ENCODE results near the gene MST1R.

The MST1R gene

GRCh38 chr3:49877716-49878115, 26.0 kb downstream of the MST1R start:
- no peak for DNase-seq (ENCODE audit: low read depth)

DNA sequence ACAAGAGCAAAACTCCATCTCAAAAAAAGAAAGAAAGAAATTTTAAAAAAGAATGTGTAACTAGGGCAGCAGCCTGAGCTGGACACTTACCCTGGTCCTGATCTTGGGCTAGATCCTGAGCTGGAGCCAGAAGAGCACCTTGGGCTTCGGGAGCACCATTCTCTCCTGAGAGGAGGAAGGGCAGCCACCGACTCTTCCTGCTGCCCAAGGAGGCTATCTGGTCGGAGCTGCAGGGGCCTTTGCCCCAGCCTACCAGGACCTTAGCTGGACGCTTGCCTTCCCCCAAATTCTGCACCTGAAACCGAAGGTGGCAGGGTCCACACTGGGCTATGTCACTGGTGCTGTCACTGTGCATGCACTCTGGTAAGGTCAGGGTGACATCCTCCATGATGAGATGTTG, 27.1 kb downstream of the MST1R start:
- no peak for DNase-seq (ENCODE audit: low read depth)

DNA sequence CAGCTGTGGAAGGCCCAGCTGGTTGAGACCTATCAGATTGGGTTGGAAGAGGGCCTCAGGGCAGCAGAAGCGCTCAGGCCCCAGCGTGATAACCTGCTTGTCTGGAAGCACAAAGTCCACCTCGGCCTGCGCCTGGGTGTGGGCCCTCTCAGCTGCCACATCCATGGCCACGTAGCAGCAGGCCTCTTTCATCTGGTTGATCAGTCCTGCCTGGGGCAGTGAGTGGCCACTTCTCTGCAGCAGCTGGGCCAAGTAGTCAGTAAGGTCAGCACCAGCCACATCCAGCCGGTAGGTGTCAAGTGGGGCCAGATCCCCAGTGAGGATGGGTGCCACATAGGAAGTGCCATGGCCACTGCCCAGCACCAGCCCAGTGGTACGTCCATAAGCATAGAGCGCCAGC, 30.1 kb downstream of the MST1R start:
- no peak for DNase-seq (ENCODE audit: low read depth)

DNA sequence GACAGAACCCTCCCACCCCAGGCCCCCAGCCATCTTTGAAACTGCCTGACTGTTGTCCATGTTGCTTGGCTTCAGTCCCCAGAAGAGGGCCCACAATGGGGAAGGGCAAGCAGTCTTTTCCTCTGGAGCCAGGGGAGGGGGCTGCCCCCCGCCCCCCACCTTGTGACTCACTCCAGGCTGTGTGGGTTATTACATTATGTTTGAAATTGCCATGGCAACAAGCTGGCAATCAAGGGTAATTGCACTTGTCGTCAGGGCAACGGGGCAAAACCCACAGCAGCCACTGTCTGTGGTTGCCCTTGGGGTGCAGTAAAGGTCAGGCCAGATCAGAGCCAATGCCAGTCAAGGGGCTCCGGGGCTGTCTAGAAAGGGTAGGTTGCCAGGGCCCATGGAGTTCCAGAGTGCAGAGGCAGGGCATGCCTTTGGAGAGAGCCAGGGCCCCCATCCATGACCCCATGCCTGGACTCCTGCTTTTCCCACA, 30.8 kb downstream of the MST1R start:
- peak; percentile 20 for DNase-seq (ENCODE audit: low read depth)

DNA sequence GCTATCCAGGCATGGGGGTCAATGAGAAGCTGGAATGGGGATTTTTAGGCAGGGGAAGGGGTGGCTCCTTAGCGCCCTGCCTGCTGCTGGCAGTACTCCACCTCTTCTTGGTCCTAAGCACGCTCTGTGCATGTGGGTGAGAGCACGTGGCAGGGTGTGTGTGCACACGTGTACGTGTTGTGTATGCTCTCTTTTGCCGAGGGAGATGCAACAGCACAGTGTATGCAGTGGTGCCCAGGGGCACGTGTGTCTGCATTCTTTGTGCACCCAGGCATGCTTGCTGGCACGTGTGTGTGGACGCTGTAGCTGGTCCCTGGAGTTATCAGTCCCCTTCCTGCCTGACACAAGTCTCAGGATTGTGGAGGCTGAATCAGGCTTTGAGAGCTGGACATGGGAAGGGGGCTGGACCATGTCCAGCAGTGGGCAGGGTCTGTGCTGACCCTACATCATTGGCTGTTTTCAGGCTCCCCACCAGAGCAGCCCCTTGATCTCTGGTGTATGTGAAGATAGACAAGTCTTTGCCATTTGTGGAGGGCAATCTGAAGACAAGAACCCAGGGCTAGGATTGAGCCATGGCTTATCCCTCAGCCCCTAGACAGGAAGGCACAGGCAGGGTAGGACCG, 32.0 kb downstream of the MST1R start:
- DNase-seq (ENCODE audit: low read depth) = no peak

DNA sequence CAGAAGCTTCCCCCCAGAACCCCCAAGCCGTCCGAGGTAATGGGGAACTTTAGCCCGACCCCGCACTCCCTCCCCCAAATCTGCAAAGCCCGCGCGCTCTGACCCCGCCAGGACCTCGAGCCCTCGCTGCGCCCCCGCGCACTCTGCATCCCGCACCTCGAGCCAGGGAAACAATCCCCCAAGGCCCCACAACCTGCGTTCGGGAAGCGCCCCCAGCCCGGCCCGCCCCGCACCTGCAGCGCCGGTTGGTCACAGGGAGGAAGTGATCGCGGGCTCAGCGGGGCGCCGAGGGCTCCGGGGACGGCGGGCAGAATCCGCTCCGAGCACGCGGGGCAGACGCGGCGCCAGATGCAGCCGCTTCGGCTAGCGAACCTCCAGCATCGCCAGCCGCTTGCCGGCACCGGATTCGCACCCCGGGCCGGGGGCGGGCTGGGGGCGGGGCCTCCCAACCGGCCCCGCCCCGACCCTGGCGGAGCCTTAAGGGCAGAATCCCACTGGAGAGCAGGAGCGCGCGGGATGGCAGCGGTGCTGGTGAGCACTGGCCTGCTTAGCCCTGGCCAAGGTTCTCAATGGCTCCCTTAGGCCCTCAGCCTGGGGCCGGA, 34.0 kb downstream of the MST1R start, which contains the start of gene CAMKV:
Gene CAMKV (minus strand): TSS at position 382 of the 602 bp plus-strand sequence. CDS start 7,518 bp downstream, outside the sequence.
- peak; percentile 45 for DNase-seq (ENCODE audit: low read depth)

- DNase-seq (ENCODE audit: low read depth) = no peak
Observed at GRCh38 chr3:49868862-49869466, 34.7 kb downstream of the MST1R start.

- no peak for DNase-seq (ENCODE audit: low read depth)
Observed at GRCh38 chr3:49867871-49868321, 35.8 kb downstream of the MST1R start.

DNA sequence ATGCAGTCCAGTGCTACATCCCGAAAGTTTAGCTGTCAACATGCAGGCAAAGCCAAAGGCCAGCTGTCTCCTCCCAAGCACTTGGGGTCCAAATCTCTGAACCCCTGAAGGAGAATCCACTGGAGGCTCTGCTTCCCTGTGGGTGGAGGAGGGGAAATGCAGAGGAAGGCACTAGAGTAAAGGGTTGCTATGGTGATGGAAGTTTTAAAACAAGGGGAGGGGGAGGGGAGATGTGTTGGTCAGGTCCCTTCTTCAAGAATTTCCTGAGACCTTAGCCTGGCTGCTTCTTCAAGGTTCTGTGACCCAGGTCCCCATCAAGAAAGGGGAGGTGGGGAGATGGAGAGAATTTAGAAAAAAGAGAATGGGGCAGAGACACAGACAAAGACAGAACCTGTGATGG, 36.3 kb downstream of the MST1R start:
- no peak for DNase-seq (ENCODE audit: low read depth)

DNA sequence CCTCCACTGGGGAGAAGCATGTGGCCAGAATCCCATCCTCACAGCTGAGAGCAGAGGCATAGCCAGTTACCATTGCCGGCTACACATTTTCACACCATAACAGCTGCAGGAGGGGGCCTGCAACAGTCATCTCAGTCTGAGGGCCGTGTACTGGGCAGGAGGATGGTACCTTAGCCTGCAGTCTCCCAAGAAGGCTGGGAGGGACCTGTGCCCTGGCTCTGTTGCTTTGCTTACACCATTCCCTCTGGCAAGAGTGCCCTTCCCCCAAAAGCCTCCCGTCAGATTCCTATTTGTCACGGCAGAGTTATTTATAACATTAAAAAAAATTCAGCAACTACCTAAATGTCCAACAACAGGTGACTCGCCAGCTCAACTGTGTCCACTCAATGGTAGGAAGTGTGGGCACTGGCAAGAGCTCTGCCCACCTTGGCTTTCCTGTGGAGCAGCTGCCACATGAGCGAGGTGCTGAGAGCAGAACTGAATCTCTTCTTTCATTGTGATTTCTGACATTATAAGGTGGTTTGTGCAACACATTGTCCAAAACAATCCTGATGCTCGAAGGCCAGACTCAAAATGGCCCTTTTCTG, 38.4 kb downstream of the MST1R start:
- no peak for DNase-seq (ENCODE audit: low read depth)

- no peak for DNase-seq (ENCODE audit: low read depth)
Observed at GRCh38 chr3:49864505-49864904, 39.2 kb downstream of the MST1R start.

- DNase-seq (ENCODE audit: low read depth) = no peak
Observed at GRCh38 chr3:49859576-49860305, 43.9 kb downstream of the MST1R start.

GRCh38 chr3:49856181-49857005, 47.3 kb downstream of the MST1R start, which contains the start of gene TRAIP:
TRAIP (minus strand) TSS chr3:49856564; CDS start chr3:49856453, 111 bp downstream.
- DNase-seq (ENCODE audit: low read depth) = peak; percentile 94

DNA sequence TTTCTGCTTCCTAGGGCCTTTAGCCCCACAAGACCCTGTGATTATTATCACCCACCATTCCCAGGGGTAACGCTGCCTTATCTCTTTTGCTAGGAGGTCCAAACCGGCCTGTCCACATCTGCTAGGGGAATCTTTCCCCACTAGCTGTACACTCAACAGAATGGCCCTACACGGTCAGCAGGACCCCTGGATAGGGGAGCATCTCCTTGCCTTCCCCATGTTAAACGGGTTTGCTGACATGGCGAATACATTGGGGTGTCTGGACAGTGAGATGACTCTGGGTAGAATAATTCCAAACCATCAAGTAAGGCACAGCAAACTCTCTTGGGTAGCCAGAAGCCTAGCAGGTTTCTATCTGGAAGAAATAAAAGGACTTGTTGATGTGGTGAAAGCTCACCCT, 48.0 kb downstream of the MST1R start:
- DNase-seq (ENCODE audit: low read depth) = no peak

- no peak for DNase-seq (ENCODE audit: low read depth)
Observed at GRCh38 chr3:49845694-49846093, 58.0 kb downstream of the MST1R start.

DNA sequence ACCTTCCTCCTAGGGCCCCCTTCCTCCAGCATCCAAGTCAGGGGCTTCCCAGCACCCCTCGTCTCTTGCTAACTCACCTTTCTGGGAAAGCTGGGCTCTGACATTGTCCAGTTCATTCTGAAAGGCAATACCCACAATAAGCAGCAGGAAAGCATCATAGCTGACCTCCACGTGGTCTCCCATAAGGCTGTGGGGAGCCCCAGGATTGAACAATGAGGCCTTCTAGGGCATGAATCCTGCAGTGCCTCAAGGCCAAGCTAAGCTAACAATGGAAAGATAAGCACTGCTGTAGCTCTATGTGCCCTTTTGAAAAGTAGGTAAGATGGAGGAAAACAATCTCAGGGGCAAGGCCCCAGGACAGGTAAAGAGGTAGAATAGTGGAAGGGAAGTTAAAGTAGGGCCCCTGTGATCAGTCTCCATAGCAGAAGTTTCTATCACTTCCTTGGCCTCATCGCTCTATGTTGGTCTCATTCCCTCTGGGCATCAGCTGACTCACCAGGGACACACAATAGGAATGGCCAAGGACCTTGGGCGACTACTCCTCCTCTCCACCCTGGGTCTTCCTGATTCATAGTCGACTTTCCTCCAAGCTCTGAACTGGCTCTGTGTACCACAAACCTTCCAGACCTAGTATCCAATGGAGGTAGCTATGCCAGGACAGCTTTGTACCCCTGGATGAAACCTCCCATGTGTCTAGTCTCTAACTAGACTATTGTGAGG, 59.0 kb downstream of the MST1R start:
- no peak for DNase-seq (ENCODE audit: low read depth)

DNA sequence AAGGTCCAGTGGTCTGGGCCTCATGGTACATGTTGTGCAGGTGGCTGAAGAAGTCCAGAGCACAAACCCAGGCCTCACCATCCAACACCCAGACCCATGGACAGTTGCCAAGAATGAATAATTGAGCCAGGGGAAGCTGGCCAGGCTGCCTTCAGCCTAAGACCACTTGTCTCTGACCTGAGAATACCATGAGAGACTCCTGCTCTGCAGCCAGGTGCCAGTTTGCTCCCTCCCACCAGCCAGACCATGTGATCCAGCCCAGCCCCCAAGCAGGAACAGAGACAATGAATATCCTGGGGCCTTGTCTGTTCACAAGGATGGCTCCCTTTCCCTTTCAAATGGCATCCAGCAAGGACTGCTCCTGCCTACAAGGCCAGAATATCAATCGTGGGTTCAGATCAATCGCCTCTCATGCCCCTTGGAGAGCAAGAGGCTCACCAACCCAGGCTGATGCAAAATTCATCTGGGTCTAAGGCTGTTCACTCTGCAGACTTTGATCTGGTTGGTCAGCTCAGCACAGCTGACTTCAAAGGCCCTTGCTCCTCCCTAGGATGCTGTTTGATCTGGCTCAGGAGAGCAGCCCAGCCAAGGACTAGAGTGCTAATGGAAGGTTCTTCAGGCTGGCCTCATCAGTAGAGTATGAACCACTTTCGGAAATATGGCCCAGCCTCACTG, 60.7 kb downstream of the MST1R start:
- DNase-seq (ENCODE audit: low read depth) = no peak

- DNase-seq (ENCODE audit: low read depth) = no peak
Observed at GRCh38 chr3:49841806-49842205, 61.9 kb downstream of the MST1R start.

- no peak for DNase-seq (ENCODE audit: low read depth)
Observed at GRCh38 chr3:49841126-49841696, 62.5 kb downstream of the MST1R start.

DNA sequence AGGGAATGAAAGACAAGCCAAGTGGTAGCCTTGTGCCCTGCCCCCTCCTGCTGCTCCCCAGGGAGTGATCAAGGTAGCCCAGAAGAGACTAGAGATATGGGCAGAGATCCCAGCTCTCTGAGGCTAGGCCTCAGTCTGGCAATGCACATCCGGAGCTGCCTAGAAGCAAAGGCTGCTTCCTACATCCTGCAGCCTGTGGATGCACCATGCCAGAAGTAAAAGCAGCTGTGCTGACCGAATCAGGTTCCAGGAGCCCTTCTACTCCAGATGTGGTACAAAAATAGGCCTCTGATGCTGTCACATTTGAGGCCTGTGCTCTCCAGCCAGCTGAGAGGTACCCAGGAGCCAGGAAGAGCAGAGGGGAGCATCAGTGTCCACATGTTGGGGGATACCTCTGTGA, 63.3 kb downstream of the MST1R start:
- DNase-seq (ENCODE audit: low read depth) = no peak
